ENCODE results near the gene CBX7. TPM values are rescaled to one million over a fixed set of nuclear protein-coding genes. Genes with fewer than 3 reads are reported as not detected.

CBX7 gene
- total and polyA plus RNA-seq, 12 donors = 34.5 to 85.8 (median 75.8) TPM

DNA sequence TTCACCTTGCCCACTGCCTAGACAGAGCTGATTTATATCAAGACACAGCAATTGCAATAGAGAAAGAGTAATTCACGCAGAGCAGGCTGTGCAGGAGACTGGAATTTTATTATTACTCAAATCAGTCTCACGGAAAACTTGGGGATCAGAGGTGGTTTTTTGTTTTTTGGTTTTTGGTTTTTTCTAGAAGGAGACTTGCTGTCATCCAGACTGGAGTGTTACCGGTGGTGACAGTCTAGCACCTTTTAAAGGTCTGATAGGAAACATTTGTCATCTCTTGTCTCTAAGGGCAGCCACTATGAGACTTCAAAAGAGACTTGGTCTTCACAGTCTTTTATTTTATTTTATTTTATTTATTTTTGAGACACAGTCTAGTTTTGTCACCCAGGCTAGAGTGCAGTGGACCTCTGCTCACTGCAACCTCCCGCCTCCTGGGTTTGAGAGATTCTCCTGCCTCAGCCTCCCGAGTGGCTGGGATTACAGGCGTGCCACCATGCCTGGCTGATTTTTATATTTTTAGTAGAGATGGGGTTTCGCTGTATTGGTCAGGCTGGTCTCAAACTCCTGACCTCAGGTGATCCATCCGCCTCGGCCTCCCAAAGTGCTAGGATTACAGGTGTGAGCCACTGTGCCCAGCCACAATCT lies 36.4 kb downstream of the CBX7 start:
- ATAC-seq (no peak), DNase-seq (no peak)
- Histone ChIP-seq H3K27me3 (peaks cover 0 to 56% (median 23%) of the 10 kb centered on the region in 7 donors), H3K27ac (no peak overlapping the region), H3K4me1 (peaks cover 0 to 13% (median 0%) of the 10 kb centered on the region in 9 donors), H3K4me3 (no peak overlapping the region), H3K36me3 (no peaks in the 10 kb centered on the region), H3K9me3 (no peaks in the 10 kb centered on the region)
- TF ChIP-seq, protein P1, sequence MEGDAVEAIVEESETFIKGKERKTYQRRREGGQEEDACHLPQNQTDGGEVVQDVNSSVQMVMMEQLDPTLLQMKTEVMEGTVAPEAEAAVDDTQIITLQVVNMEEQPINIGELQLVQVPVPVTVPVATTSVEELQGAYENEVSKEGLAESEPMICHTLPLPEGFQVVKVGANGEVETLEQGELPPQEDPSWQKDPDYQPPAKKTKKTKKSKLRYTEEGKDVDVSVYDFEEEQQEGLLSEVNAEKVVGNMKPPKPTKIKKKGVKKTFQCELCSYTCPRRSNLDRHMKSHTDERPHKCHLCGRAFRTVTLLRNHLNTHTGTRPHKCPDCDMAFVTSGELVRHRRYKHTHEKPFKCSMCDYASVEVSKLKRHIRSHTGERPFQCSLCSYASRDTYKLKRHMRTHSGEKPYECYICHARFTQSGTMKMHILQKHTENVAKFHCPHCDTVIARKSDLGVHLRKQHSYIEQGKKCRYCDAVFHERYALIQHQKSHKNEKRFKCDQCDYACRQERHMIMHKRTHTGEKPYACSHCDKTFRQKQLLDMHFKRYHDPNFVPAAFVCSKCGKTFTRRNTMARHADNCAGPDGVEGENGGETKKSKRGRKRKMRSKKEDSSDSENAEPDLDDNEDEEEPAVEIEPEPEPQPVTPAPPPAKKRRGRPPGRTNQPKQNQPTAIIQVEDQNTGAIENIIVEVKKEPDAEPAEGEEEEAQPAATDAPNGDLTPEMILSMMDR (IDR thresholded peaks at IDR 0.05) = no peak
- intact Hi-C loops (cut with DNase I) = loop anchor here in 5 of 10 donors (5.0 to 10.0 kb wide), 5 partner anchors 101 to 251 kb away; partner anchors contain the start of gene APOBEC3C (in 1 of the 5)
- WGBS, 2 donors = 80 to 87% methylated on average over 9 of the region's 9 CpGs

DNA sequence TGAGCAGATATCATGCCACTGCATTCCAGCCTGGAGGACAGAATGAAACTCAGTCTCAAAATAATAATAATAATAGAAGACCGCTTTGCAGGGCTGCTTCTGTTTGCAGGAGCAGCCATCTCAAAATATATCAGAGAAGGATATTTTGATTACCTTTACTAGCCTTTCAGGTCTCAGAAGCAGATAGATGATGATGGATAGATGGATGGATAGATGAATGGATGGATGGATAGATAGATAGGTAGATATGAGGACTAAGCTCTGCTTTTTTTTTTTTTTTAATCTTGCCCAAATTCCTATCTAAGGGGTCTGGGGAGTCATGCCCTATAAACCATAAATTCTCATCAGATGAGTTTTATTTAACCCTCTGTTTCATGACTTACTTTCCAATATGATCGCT lies 36.9 kb downstream of the CBX7 start:
- Histone ChIP-seq H3K36me3 (no peaks in the 10 kb centered on the region), H3K9me3 (no peaks in the 10 kb centered on the region), H3K4me1 (peaks cover 0 to 13% (median 0%) of the 10 kb centered on the region in 9 donors), H3K4me3 (no peak overlapping the region), H3K27me3 (peaks cover 0 to 56% (median 23%) of the 10 kb centered on the region in 7 donors), H3K27ac (no peak overlapping the region)
- no peak for ATAC-seq
- no peak for DNase-seq
- 88 to 95% methylated on average over 2 of the region's 2 CpGs for WGBS, 2 donors
- TF ChIP-seq, protein P1 (IDR thresholded peaks at IDR 0.05) = no peak
- intact Hi-C loops (cut with DNase I) = loop anchor here in 5 of 10 donors (5.0 to 10.0 kb wide), 5 partner anchors 101 to 251 kb away; partner anchors contain the start of gene APOBEC3C (in 1 of the 5)

DNA sequence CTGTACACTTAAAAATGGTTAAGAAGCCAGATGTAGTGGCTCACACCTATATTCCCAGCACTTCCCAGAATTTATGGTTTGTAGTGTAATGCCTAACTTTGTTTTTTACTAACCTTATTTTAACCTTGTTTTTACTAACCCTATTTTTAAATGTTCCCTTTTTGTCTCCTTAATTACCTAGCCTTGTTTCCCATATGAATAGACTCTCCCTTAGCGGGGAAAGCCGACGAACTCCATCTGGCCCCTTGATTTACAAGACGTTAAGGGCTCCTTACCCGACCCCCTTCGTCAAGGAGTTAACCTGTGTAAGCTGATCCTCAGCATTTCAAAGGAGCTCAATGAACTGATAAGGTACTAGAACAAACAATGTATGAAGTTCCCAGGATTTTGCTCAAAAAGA lies 38.4 kb downstream of the CBX7 start:
- intact Hi-C loops (cut with DNase I) = loop anchor here in 2 of 10 donors (10.0 kb wide), 3 partner anchors 99 to 249 kb away; partner anchors contain the start of gene APOBEC3C (in 1 of the 2)
- Histone ChIP-seq H3K9me3 (no peaks in the 10 kb centered on the region), H3K27me3 (peaks cover 0 to 56% (median 23%) of the 10 kb centered on the region in 7 donors), H3K36me3 (no peaks in the 10 kb centered on the region), H3K4me1 (peaks cover 0 to 13% (median 0%) of the 10 kb centered on the region in 9 donors), H3K4me3 (no peak overlapping the region), H3K27ac (no peak overlapping the region)
- ATAC-seq (no peak), DNase-seq (no peak)
- TF ChIP-seq, protein P1 (IDR thresholded peaks at IDR 0.05) = no peak
- WGBS, 2 donors = 36 to 40% methylated on average over 6 of the region's 6 CpGs

DNA sequence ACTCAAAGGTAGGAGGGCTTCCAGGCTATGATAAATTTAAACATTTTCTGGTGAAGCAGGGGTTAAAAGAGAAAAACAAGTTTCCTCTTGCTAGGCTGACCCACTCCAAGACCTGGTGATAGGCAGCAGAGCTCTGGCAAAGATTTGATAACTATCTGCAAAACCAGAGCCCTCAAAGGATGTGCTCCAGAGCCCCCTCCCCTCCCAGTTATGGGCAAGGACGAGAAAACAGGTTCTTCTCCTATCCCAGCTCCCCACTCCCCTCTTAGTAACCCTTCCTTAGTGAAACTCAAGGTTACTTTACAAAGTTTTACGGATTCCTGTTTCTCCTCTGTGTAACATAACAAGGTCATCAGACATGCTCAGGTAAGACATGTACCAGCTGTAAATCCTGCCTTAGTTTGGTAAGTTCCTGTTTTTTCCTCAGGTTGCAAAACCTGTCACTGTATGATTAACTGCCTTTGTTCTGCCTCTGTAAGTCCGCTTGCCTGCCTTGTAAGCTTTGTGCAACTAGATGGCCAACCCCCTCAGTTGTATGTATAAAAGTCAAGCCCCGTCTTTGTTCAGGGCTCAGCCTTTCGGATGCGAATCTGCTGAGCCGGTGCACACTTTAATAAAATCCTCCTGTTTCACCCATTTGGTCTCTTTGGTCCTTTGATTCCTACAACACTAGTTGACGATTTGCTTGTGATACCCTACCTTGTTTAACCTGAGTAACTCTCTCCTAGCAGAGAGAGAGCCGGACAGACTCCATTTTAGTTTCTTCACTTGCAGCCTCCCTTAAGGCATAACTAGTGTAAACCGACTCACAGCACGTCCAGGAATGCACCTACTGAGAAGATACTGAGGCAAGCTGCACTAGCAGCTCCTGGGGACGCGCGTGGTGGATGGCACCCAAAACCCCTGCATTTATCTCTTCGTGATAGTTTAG lies 41.6 kb downstream of the CBX7 start:
- Histone ChIP-seq H3K27me3 (peaks cover 0 to 35% (median 20%) of the 10 kb centered on the region in 7 donors), H3K4me1 (peaks cover 0 to 7% (median 0%) of the 10 kb centered on the region in 9 donors), H3K27ac (no peak overlapping the region), H3K9me3 (no peaks in the 10 kb centered on the region), H3K4me3 (no peak overlapping the region), H3K36me3 (no peaks in the 10 kb centered on the region)
- DNase-seq (no peak), ATAC-seq (no peak)
- TF ChIP-seq, protein P1 (IDR thresholded peaks at IDR 0.05) = no peak
- 70 to 71% methylated on average over 15 of the region's 15 CpGs for WGBS, 2 donors
- intact Hi-C loops (cut with DNase I) = loop anchor here in 2 of 10 donors (10.0 kb wide), 3 partner anchors 96 to 246 kb away; partner anchors contain the start of gene APOBEC3C (in 1 of the 2)

Measured in heart right ventricle (tissue), 16 donors.